HG03159 (cell line): ENCODE data around the gene ASPA.

Experiments
- ATAC-seq: cut with Tn5 transposase; IDR thresholded peaks from one replicate; pipeline ENCODE4 v1.9.1; 2021; ENCODE audit warnings: mild to moderate bottlenecking, moderate library complexity; ENCODE audit not compliant: unreplicated experiment

Gene ASPA

GRCh38 chr17:3532859-3533142 lies 57.0 kb downstream of the ASPA start:
- no peak for ATAC-seq

GRCh38 chr17:3533752-3534151 lies 58.0 kb downstream of the ASPA start:
- ATAC-seq = no peak

- no peak for ATAC-seq
These were observed 59.1 kb downstream of the ASPA start for GRCh38 chr17:3534881-3535252.

GRCh38 chr17:3535253-3535995 lies 59.6 kb downstream of the ASPA start:
- ATAC-seq = no peak

- no peak for ATAC-seq
These were observed 60.9 kb downstream of the ASPA start for GRCh38 chr17:3536716-3537115.

- no peak for ATAC-seq
These were observed 64.2 kb downstream of the ASPA start for GRCh38 chr17:3539881-3540540.

- ATAC-seq = no peak
These were observed 66.8 kb downstream of the ASPA start for GRCh38 chr17:3542410-3543088.

GRCh38 chr17:3543453-3543852 lies 67.7 kb downstream of the ASPA start:
- no peak for ATAC-seq

GRCh38 chr17:3544365-3544764 lies 68.6 kb downstream of the ASPA start:
- ATAC-seq = no peak

- ATAC-seq = no peak
These were observed 69.4 kb downstream of the ASPA start for GRCh38 chr17:3545151-3545550.

- no peak for ATAC-seq
These were observed 70.7 kb downstream of the ASPA start for GRCh38 chr17:3546521-3546920.

GRCh38 chr17:3546997-3547396 lies 71.2 kb downstream of the ASPA start:
- ATAC-seq = no peak

GRCh38 chr17:3547628-3548027 lies 71.8 kb downstream of the ASPA start:
- ATAC-seq = no peak

- ATAC-seq = no peak
These were observed 73.9 kb downstream of the ASPA start for GRCh38 chr17:3549610-3550162.

- no peak for ATAC-seq
These were observed 75.4 kb downstream of the ASPA start for GRCh38 chr17:3551189-3551588.

GRCh38 chr17:3552916-3553315 lies 77.1 kb downstream of the ASPA start:
- no peak for ATAC-seq
